Breast epithelium (tissue), 3 donors: ENCODE measurements around the gene AFAP1L1.

Source experiments
- CTCF ChIP-seq, 3 donors: fragments of 450-650 bp; IDR thresholded peaks; one replicate each; pipeline ENCODE4 v1.5.1; 2016 to 2017; ENCODE audit warnings: antibody characterized with exemption in 3 of 3, mild to moderate bottlenecking in 3 of 3, moderate library complexity in 3 of 3
- POLR2A ChIP-seq: fragments of 450-650 bp; IDR thresholded peaks from one replicate; pipeline ENCODE4 v1.6.1; 2016; ENCODE audit warnings: antibody characterized with exemption, mild to moderate bottlenecking, moderate library complexity

DNA sequence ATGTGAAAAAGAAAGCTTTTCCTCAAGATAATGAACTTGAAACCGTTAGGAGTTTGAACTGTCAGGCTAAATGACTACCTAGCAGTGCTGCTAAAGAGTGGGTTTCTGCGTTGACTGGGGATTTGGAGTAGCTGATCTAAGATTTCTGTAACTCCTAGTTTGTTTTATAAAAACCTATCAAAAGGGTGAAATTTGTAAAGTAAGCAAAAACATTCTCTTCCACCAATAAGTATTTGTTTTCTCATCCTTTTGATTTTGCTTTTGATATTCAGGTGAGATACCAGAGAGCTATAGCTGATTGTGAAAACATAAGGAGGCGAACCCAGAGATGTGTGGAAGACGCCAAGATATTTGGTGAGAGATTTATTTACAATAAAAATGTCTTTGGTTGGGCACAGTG is 77.7 kb downstream of the AFAP1L1 start:
- no peak for TF ChIP-seq CTCF (IDR thresholded peaks at IDR 0.05)
- TF ChIP-seq POLR2A, result no peak
